Astrocyte (in vitro differentiated cells and primary cell): Measurements from ENCODE around the gene SRBD1. TPM values are rescaled to one million over a fixed set of nuclear protein-coding genes. Genes with fewer than 3 reads are reported as not detected.

Source experiments
- DNase-seq: peaks from one replicate; pipeline ENCODE4 v3.0.0-alpha.2; 2010; ENCODE audit warnings: low read depth
- FAIRE-seq: peaks from 2 replicates; lab custom pipeline; 2011; peaks lifted over from hg19 to GRCh38; lab: Jason Lieb, UNC
- H2AFZ ChIP-seq: 2 replicates; pipeline ENCODE4 v1.6.0; 2012; ENCODE audit warnings: low read depth, low read length, inconsistent platforms
- H3K27ac ChIP-seq: 2 replicates; pipeline ENCODE4 v1.5.1; 2011; ENCODE audit warnings: low read depth, low read length, inconsistent platforms
- H3K27me3 ChIP-seq: 2 replicates; pipeline ENCODE4 v1.6.0; 2011; ENCODE audit warnings: low read length, inconsistent platforms; ENCODE audit not compliant: insufficient read depth
- H3K36me3 ChIP-seq: 2 replicates; pipeline ENCODE4 v1.5.1; 2011; ENCODE audit warnings: low read length, inconsistent platforms; ENCODE audit not compliant: insufficient read depth
- H3K4me1 ChIP-seq: 2 replicates; pipeline ENCODE4 v1.5.1; 2011; ENCODE audit warnings: low read length, inconsistent platforms; ENCODE audit not compliant: insufficient read depth
- H3K4me2 ChIP-seq: 2 replicates; pipeline ENCODE4 v1.6.0; 2012; ENCODE audit warnings: low read length, inconsistent platforms
- H3K4me3 ChIP-seq: 2 replicates; pipeline ENCODE4 v1.5.1; 2011; ENCODE audit warnings: low read depth, mild to moderate bottlenecking, low read length, inconsistent platforms; ENCODE audit not compliant: insufficient read depth
- H3K79me2 ChIP-seq: 2 replicates; pipeline ENCODE4 v1.6.0; 2012; ENCODE audit warnings: mild to moderate bottlenecking, low read length, inconsistent platforms; ENCODE audit not compliant: insufficient read depth
- H3K9ac ChIP-seq: 2 replicates; pipeline ENCODE4 v1.6.0; 2012; ENCODE audit warnings: mild to moderate bottlenecking, low read length, inconsistent platforms
- H3K9me3 ChIP-seq: 2 replicates; pipeline ENCODE4 v1.5.1; 2012; ENCODE audit warnings: low read depth, mild to moderate bottlenecking, low read length, inconsistent platforms; ENCODE audit not compliant: insufficient read depth
- H4K20me1 ChIP-seq: 2 replicates; pipeline ENCODE4 v1.6.0; 2012; ENCODE audit warnings: low read length, inconsistent platforms; ENCODE audit not compliant: insufficient read depth
- H3K27ac Mint-ChIP-seq: one replicate; pipeline ENCODE4 v1.8.0; 2021; ENCODE audit warnings: mild to moderate bottlenecking, mixed read lengths; ENCODE audit not compliant: unreplicated experiment
- H3K27me3 Mint-ChIP-seq: one replicate; pipeline ENCODE4 v1.8.0; 2021; ENCODE audit warnings: low read depth, mixed read lengths; ENCODE audit not compliant: unreplicated experiment
- H3K36me3 Mint-ChIP-seq: one replicate; pipeline ENCODE4 v1.8.0; 2021; ENCODE audit warnings: low read depth, mixed read lengths; ENCODE audit not compliant: unreplicated experiment
- H3K4me1 Mint-ChIP-seq: one replicate; pipeline ENCODE4 v1.8.0; 2021; ENCODE audit warnings: low read depth, mixed read lengths; ENCODE audit not compliant: unreplicated experiment
- H3K4me3 Mint-ChIP-seq: one replicate; pipeline ENCODE4 v1.8.0; 2021; ENCODE audit warnings: mild to moderate bottlenecking, moderate library complexity, mixed read lengths; ENCODE audit not compliant: unreplicated experiment
- H3K9me3 Mint-ChIP-seq: one replicate; pipeline ENCODE4 v1.8.0; 2021; ENCODE audit warnings: mild to moderate bottlenecking, mixed read lengths; ENCODE audit not compliant: unreplicated experiment
- CTCF ChIP-seq: IDR thresholded peaks from 2 replicates; pipeline ENCODE4 v1.5.1; 2011; ENCODE audit warnings: low read depth, mild to moderate bottlenecking, inconsistent platforms, low read length, moderate library complexity; ENCODE audit not compliant: insufficient read depth
- EZH2 ChIP-seq: IDR thresholded peaks from 2 replicates; pipeline ENCODE4 v1.6.1; 2012; ENCODE audit warnings: mild to moderate bottlenecking, low read length, inconsistent platforms; ENCODE audit not compliant: insufficient read depth
- total RNA-seq: library from RNA; stranded (reverse); gene quantifications from 2 replicates; pipeline ENCODE4 v1.2.1, GENCODE V29; 2021

SRBD1 gene
- total RNA-seq, 1 donor from 2014 or later, result 9.3 TPM

GRCh38 chr2:45598545-45598944, 12.5 kb downstream of the SRBD1 start:
- DNase-seq (no peak), FAIRE-seq (no peak)
- TF ChIP-seq CTCF (no peak), EZH2 (no peak)
- peaks cover 20% of the 10 kb centered on the region for H3K36me3 ChIP-seq
- H3K4me1 ChIP-seq, result peaks cover 8% of the 10 kb centered on the region
- H3K27me3 ChIP-seq, result no peaks in the 10 kb centered on the region
- H2AFZ ChIP-seq, result no peak overlapping the region
- no peak overlapping the region for H3K4me3 Mint-ChIP-seq
- no peak overlapping the region for H3K27ac ChIP-seq
- H3K9ac ChIP-seq, result no peak overlapping the region
- peaks cover 4% of the 10 kb centered on the region for H3K4me1 Mint-ChIP-seq
- no peaks in the 10 kb centered on the region for H3K27me3 Mint-ChIP-seq
- no peak overlapping the region for H3K4me2 ChIP-seq
- H3K9me3 Mint-ChIP-seq, result no peaks in the 10 kb centered on the region
- peaks cover 6% of the 10 kb centered on the region for H4K20me1 ChIP-seq
- H3K36me3 Mint-ChIP-seq, result peaks cover 1% of the 10 kb centered on the region
- no peak overlapping the region for H3K27ac Mint-ChIP-seq
- H3K4me3 ChIP-seq, result no peak overlapping the region
- H3K9me3 ChIP-seq, result no peaks in the 10 kb centered on the region
- peaks cover 10% of the 10 kb centered on the region for H3K79me2 ChIP-seq

- H3K9ac ChIP-seq, result no peak overlapping the region
- Mint-ChIP-seq H3K27me3 (no peaks in the 10 kb centered on the region), H3K9me3 (no peaks in the 10 kb centered on the region), H3K4me1 (peaks cover 4% of the 10 kb centered on the region), H3K36me3 (peaks cover 1% of the 10 kb centered on the region), H3K27ac (no peak overlapping the region), H3K4me3 (no peak overlapping the region)
- H3K79me2 ChIP-seq, result peaks cover 17% of the 10 kb centered on the region
- no peaks in the 10 kb centered on the region for H3K27me3 ChIP-seq
- FAIRE-seq (no peak), DNase-seq (no peak)
- H3K9me3 ChIP-seq, result no peaks in the 10 kb centered on the region
- TF ChIP-seq CTCF (no peak), EZH2 (no peak)
- H2AFZ ChIP-seq, result no peak overlapping the region
- peaks cover 18% of the 10 kb centered on the region for H3K36me3 ChIP-seq
- peaks cover 6% of the 10 kb centered on the region for H4K20me1 ChIP-seq
- no peak overlapping the region for H3K27ac ChIP-seq
- H3K4me3 ChIP-seq, result no peak overlapping the region
- no peak overlapping the region for H3K4me2 ChIP-seq
- peaks cover 8% of the 10 kb centered on the region for H3K4me1 ChIP-seq
Observed at GRCh38 chr2:45596761-45597160, 14.3 kb downstream of the SRBD1 start.

GRCh38 chr2:45595721-45596435, 15.2 kb downstream of the SRBD1 start:
- Histone ChIP-seq H3K4me2 (peak overlapping the region; percentile 50), H3K9me3 (no peaks in the 10 kb centered on the region), H3K36me3 (peaks cover 12% of the 10 kb centered on the region), H3K9ac (peak overlapping the region; percentile 11), H2AFZ (no peak overlapping the region), H3K79me2 (peaks cover 17% of the 10 kb centered on the region), H3K4me3 (no peak overlapping the region), H3K27me3 (no peaks in the 10 kb centered on the region), H3K4me1 (peaks cover 14% of the 10 kb centered on the region), H4K20me1 (peaks cover 6% of the 10 kb centered on the region), H3K27ac (peak overlapping the region; percentile 38)
- TF ChIP-seq EZH2 (no peak), CTCF (no peak)
- no peak overlapping the region for H3K4me3 Mint-ChIP-seq
- H3K36me3 Mint-ChIP-seq, result peaks cover 2% of the 10 kb centered on the region
- peaks cover 4% of the 10 kb centered on the region for H3K4me1 Mint-ChIP-seq
- H3K9me3 Mint-ChIP-seq, result no peaks in the 10 kb centered on the region
- DNase-seq, result peak; percentile 78
- FAIRE-seq, result peak; percentile 88
- H3K27ac Mint-ChIP-seq, result no peak overlapping the region
- H3K27me3 Mint-ChIP-seq, result no peaks in the 10 kb centered on the region
